H9 (cell line): ENCODE data around the gene AGXT. TPM values are rescaled to one million over a fixed set of nuclear protein-coding genes. Genes with fewer than 3 reads are reported as not detected.

Source experiments
- DNase-seq: peaks from one replicate; pipeline ENCODE4 v3.0.0-alpha.2; 2017
- H2AFZ ChIP-seq: one replicate; pipeline ENCODE4 v1.6.1; 2013; ENCODE audit warnings: mild to moderate bottlenecking, low read length, control low read depth, moderate library complexity
- H2AK5ac ChIP-seq: 2 replicates; pipeline ENCODE4 v1.6.1; 2013; ENCODE audit warnings: low read length, control low read depth, mixed read lengths; ENCODE audit not compliant: insufficient read length
- H2BK120ac ChIP-seq: one replicate; pipeline ENCODE4 v1.6.1; 2013; ENCODE audit warnings: low read depth, mild to moderate bottlenecking, low read length, control low read depth, inconsistent platforms; ENCODE audit not compliant: poor library complexity, severe bottlenecking
- H2BK12ac ChIP-seq: 2 replicates; pipeline ENCODE4 v1.6.1; 2013; ENCODE audit warnings: low read length, control low read depth, mixed read lengths, low read depth; ENCODE audit not compliant: insufficient read length
- H2BK15ac ChIP-seq: 2 replicates; pipeline ENCODE4 v1.6.1; 2013; ENCODE audit warnings: low read depth, low read length, control low read depth
- H2BK20ac ChIP-seq: one replicate; pipeline ENCODE4 v1.6.1; 2013; ENCODE audit warnings: low read depth, mild to moderate bottlenecking, low read length, control low read depth, inconsistent platforms; ENCODE audit not compliant: poor library complexity, severe bottlenecking
- H2BK5ac ChIP-seq: 2 replicates; pipeline ENCODE4 v1.6.1; 2013; ENCODE audit warnings: low read length, control low read depth, mixed read lengths; ENCODE audit not compliant: insufficient read length
- H3K14ac ChIP-seq: 2 replicates; pipeline ENCODE4 v1.6.1; 2013; ENCODE audit warnings: low read length, control low read depth; ENCODE audit not compliant: insufficient read depth
- H3K18ac ChIP-seq: 2 replicates; pipeline ENCODE4 v1.6.1; 2013; ENCODE audit warnings: low read depth, mild to moderate bottlenecking, mixed read lengths, low read length, control low read depth; ENCODE audit not compliant: insufficient read length
- H3K23ac ChIP-seq: 2 replicates; pipeline ENCODE4 v1.6.1; 2013; ENCODE audit warnings: low read length, control low read depth, mixed read lengths, low read depth; ENCODE audit not compliant: insufficient read length
- H3K23me2 ChIP-seq: 2 replicates; pipeline ENCODE4 v1.6.1; 2013; ENCODE audit warnings: low read depth, mild to moderate bottlenecking, mixed read lengths, low read length, control low read depth; ENCODE audit not compliant: insufficient read length, poor library complexity, severe bottlenecking
- H3K27ac ChIP-seq: 2 replicates; pipeline ENCODE4 v1.5.1; 2013; ENCODE audit warnings: low read length, control low read depth, mixed read lengths, low read depth; ENCODE audit not compliant: insufficient read length
- H3K27me3 ChIP-seq: 2 replicates; pipeline ENCODE4 v1.6.1; 2013; ENCODE audit warnings: low read length, control low read depth, inconsistent platforms; ENCODE audit not compliant: insufficient read depth
- H3K4ac ChIP-seq: 2 replicates; pipeline ENCODE4 v1.6.1; 2013; ENCODE audit warnings: low read depth, mild to moderate bottlenecking, control low read depth, inconsistent platforms, low read length, moderate library complexity
- H3K4me1 ChIP-seq: 2 replicates; pipeline ENCODE4 v1.6.1; 2013; ENCODE audit warnings: low read length, control low read depth, inconsistent platforms; ENCODE audit not compliant: insufficient read depth
- H3K4me2 ChIP-seq: 2 replicates; pipeline ENCODE4 v1.6.1; 2013; ENCODE audit warnings: low read length, control low read depth, mixed read lengths; ENCODE audit not compliant: insufficient read length, insufficient read depth
- H3K56ac ChIP-seq: 2 replicates; pipeline ENCODE4 v1.6.1; 2013; ENCODE audit warnings: low read depth, mild to moderate bottlenecking, mixed read lengths, low read length, control low read depth; ENCODE audit not compliant: insufficient read length
- H3K79me1 ChIP-seq: 2 replicates; pipeline ENCODE4 v1.6.1; 2013; ENCODE audit warnings: low read depth, mild to moderate bottlenecking, moderate library complexity, low read length, control low read depth, inconsistent platforms; ENCODE audit not compliant: insufficient read depth, poor library complexity, severe bottlenecking
- H3K79me2 ChIP-seq: 2 replicates; pipeline ENCODE4 v1.6.1; 2013; ENCODE audit warnings: low read length, control low read depth, inconsistent platforms; ENCODE audit not compliant: insufficient read depth
- H3K9ac ChIP-seq: 2 replicates; pipeline ENCODE4 v1.6.1; 2013; ENCODE audit warnings: low read length, control low read depth, mixed read lengths; ENCODE audit not compliant: insufficient read length; ENCODE audit errors: extremely low read depth
- H3K9me3 ChIP-seq: one replicate; pipeline ENCODE4 v1.6.1; 2013; ENCODE audit warnings: low read depth, low read length, inconsistent platforms; ENCODE audit not compliant: control insufficient read depth
- H3T11ph ChIP-seq: one replicate; pipeline ENCODE4 v1.6.1; 2013; ENCODE audit warnings: mild to moderate bottlenecking, low read length, control low read depth, inconsistent platforms
- H4K20me1 ChIP-seq: one replicate; pipeline ENCODE4 v1.6.1; 2013; ENCODE audit not compliant: control insufficient read depth, insufficient read length, insufficient read depth
- H4K5ac ChIP-seq: 2 replicates; pipeline ENCODE4 v1.6.1; 2013; ENCODE audit warnings: low read depth, mild to moderate bottlenecking, mixed read lengths, low read length, control low read depth; ENCODE audit not compliant: insufficient read length
- H4K8ac ChIP-seq: replicated peaks from 2 replicates; pipeline ENCODE4 v1.6.1; 2013; ENCODE audit warnings: low read length, control low read depth, mixed read lengths, low read depth; ENCODE audit not compliant: insufficient read length
- H4K91ac ChIP-seq: 2 replicates; pipeline ENCODE4 v1.6.1; 2013; ENCODE audit warnings: low read depth, mild to moderate bottlenecking, moderate library complexity, mixed read lengths, low read length, control low read depth; ENCODE audit not compliant: insufficient read length
- H3K27ac Mint-ChIP-seq, 3 experiments: 2 replicates in 2 of 3; 3 replicates in 1 of 3; pipeline ENCODE4 v1.8.0; 2020 to 2021; ENCODE audit warnings: mixed read lengths in 3 of 3, mild to moderate bottlenecking in 1 of 3, moderate library complexity in 1 of 3
- H3K27me3 Mint-ChIP-seq: 2 replicates; pipeline ENCODE4 v1.8.0; 2021; ENCODE audit warnings: low read depth, mild to moderate bottlenecking, moderate library complexity, mixed read lengths
- H3K36me3 Mint-ChIP-seq, 3 experiments: 2 replicates in 2 of 3; 3 replicates in 1 of 3; pipeline ENCODE4 v1.8.0; 2020 to 2021; ENCODE audit warnings: low read depth in 3 of 3, mixed read lengths in 3 of 3; ENCODE audit not compliant: insufficient read depth in 1 of 3
- H3K4me1 Mint-ChIP-seq, 2 experiments: 2 replicates each; pipeline ENCODE4 v1.8.0; 2020; ENCODE audit warnings: mixed read lengths in 2 of 2
- H3K4me3 Mint-ChIP-seq, 2 experiments: 2 replicates in 1 of 2; 3 replicates in 1 of 2; pipeline ENCODE4 v1.8.0; 2020 to 2021; ENCODE audit warnings: mild to moderate bottlenecking in 2 of 2, mixed read lengths in 2 of 2, moderate library complexity in 1 of 2
- H3K9me3 Mint-ChIP-seq, 2 experiments: 2 replicates in 1 of 2; 3 replicates in 1 of 2; pipeline ENCODE4 v1.8.0; 2020; ENCODE audit warnings: mild to moderate bottlenecking in 2 of 2, mixed read lengths in 2 of 2, moderate library complexity in 1 of 2
- WGBS: extraction: QIAGEN DNeasy Blood & Tissue Kit; methylation state at CpG from one replicate; pipeline ENCODE4 v1.1.7; 2013; ENCODE audit warnings: missing lambda C conversion rate, low lambda C conversion rate, mixed read lengths; ENCODE audit not compliant: insufficient read length; ENCODE audit errors: extremely low coverage; 5-methylcytosine and 5-hydroxymethylcytosine counted together
- total RNA-seq: library from RNA; stranded (reverse); gene quantifications from 2 replicates; pipeline ENCODE4 v1.2.1, GENCODE V29; 2021
- TF ChIP-seq, protein P1 (sequence below): fragments of 200-600 bp; sonication (generic); conservative IDR thresholded peaks from 3 replicates; pipeline ENCODE4 v1.8.0; 2021; ENCODE audit warnings: antibody characterized with exemption, mild to moderate bottlenecking

The AGXT gene
- total RNA-seq, 1 experiment from 2014 or later, result not detected

DNA sequence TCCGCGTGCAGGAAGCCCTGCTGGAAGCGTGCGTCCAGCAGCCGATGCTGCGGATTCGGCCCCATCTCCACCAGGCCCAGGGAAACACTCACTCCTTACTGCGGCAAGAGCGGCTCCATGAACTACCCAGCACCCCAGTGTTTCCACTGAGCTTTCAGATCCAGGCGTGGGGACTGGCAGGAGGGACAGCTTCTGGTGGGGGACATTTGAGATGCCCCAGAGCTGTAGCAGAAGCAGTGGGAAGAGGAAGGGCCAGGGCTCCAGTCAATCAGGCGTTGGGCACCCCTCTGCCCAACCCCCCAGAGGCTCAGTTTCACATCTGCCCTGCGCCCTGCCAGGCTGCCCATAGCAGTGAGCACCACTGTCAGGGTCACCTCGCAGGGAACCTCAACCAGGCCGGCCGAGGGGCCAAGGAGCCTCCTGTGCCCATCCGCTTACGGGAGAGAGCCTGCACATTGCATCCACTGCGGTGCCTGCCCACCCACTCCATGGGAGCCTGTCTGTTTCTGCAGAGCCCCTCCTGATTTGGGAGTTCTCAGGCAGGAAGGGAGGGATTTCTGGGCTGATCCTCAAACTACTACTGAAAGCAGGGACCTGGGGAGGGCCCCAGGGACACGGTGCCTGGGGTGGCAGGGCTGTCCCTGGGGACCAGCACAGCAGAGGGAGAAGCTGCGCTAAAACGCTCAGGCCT, 4.6 kb downstream of the AGXT start:
- no peak overlapping the region for H3K56ac ChIP-seq
- H2BK5ac ChIP-seq, result no peak overlapping the region
- H3K36me3 Mint-ChIP-seq, result no peaks in the 10 kb centered on the region; a peak in 1 of 7 replicates
- no peak overlapping the region; the same call in 1 of the 2 replicates for H3K14ac ChIP-seq
- no peak overlapping the region for H2AFZ ChIP-seq
- TF ChIP-seq, protein P1, sequence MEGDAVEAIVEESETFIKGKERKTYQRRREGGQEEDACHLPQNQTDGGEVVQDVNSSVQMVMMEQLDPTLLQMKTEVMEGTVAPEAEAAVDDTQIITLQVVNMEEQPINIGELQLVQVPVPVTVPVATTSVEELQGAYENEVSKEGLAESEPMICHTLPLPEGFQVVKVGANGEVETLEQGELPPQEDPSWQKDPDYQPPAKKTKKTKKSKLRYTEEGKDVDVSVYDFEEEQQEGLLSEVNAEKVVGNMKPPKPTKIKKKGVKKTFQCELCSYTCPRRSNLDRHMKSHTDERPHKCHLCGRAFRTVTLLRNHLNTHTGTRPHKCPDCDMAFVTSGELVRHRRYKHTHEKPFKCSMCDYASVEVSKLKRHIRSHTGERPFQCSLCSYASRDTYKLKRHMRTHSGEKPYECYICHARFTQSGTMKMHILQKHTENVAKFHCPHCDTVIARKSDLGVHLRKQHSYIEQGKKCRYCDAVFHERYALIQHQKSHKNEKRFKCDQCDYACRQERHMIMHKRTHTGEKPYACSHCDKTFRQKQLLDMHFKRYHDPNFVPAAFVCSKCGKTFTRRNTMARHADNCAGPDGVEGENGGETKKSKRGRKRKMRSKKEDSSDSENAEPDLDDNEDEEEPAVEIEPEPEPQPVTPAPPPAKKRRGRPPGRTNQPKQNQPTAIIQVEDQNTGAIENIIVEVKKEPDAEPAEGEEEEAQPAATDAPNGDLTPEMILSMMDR, result no peak
- no peaks in the 10 kb centered on the region for H3K4me1 ChIP-seq
- H3K27me3 Mint-ChIP-seq, result no peaks in the 10 kb centered on the region
- H3K79me1 ChIP-seq, result no peaks in the 10 kb centered on the region
- H3K23me2 ChIP-seq, result no peaks in the 10 kb centered on the region
- no peak overlapping the region for H3K9ac ChIP-seq
- H2BK15ac ChIP-seq, result no peak overlapping the region
- H3K4me2 ChIP-seq, result no peak overlapping the region
- H2BK12ac ChIP-seq, result no peak overlapping the region
- H3K79me2 ChIP-seq, result no peaks in the 10 kb centered on the region
- H2AK5ac ChIP-seq, result no peak overlapping the region
- H4K91ac ChIP-seq, result no peak overlapping the region
- no peak overlapping the region for H4K8ac ChIP-seq
- no peak overlapping the region for H3K18ac ChIP-seq
- H4K20me1 ChIP-seq, result no peaks in the 10 kb centered on the region
- H3K27ac Mint-ChIP-seq, result peak overlapping the region in 1 of 3 experiments; percentile 85; a peak in 1 of 7 replicates
- no peak overlapping the region for H3K27ac ChIP-seq
- H3K9me3 Mint-ChIP-seq, result no peaks in the 10 kb centered on the region
- no peaks in the 10 kb centered on the region for H3K27me3 ChIP-seq
- no peak overlapping the region for H3T11ph ChIP-seq
- H2BK120ac ChIP-seq, result no peak overlapping the region
- H3K9me3 ChIP-seq, result no peaks in the 10 kb centered on the region
- WGBS, result no CpG with 5 or more reads among the region's 21 CpGs
- no peak overlapping the region for H3K23ac ChIP-seq
- H3K4ac ChIP-seq, result no peak overlapping the region
- peaks cover 0 to 3% of the 10 kb centered on the region in 2 experiments; a peak in 1 of 4 replicates for H3K4me1 Mint-ChIP-seq
- no peak for DNase-seq
- H2BK20ac ChIP-seq, result no peak overlapping the region
- H3K4me3 Mint-ChIP-seq, result no peak overlapping the region
- no peak overlapping the region for H4K5ac ChIP-seq
